ENCODE data around the gene ALAD. TPM values are rescaled to one million over a fixed set of nuclear protein-coding genes. Genes with fewer than 3 reads are reported as not detected.
"Not testable (repeated sequence)": the region's sequence is repeated elsewhere in the genome, so short reads cannot be mapped to it uniquely, and the experiment has no call there.

ALAD gene
- total and polyA plus RNA-seq, 2 of the 8 experiments (the other 6 are each of a cell fraction or from before 2014, with no cell fraction given), result 8.2 to 15.3 TPM

GRCh38 chr9:113437716-113438115 is 36.6 kb upstream of the ALAD start:
- CTCF ChIA-PET (ENCODE audit: partially characterized antibody), result interaction anchor here (0.6 kb wide), 1 partner anchor 144 kb away, joined by 4 read pairs; no protein-coding TSS in a partner anchor
- not testable (repeated sequence) for H2BK20ac ChIP-seq (ENCODE audit: low read length)

More at GRCh38 chr9:113437716-113438115, 36.6 kb upstream of the ALAD start:
- H3K4me2 ChIP-seq (ENCODE audit: insufficient read depth in 1 of 2, low read depth in 2 of 2, low read length in 2 of 2); H3K4me3 ChIP-seq (ENCODE audit: extremely low read depth in 1 of 4, insufficient read depth in 2 of 4, low read depth in 3 of 4, low read length in 4 of 4); H3K4ac ChIP-seq (replicated peaks; ENCODE audit: insufficient read length, low read depth, low read length); H2BK5ac ChIP-seq (ENCODE audit: low read depth, low read length); H3K79me2 ChIP-seq (ENCODE audit: control insufficient read depth in 1 of 2, insufficient read depth in 2 of 2, low read length in 2 of 2); H2BK120ac ChIP-seq (replicated peaks; ENCODE audit: low read depth, low read length); H2BK12ac ChIP-seq (ENCODE audit: low read depth, low read length); H3K9ac ChIP-seq (replicated peaks in 1 of 4; ENCODE audit: extremely low read depth in 1 of 4, low read depth in 3 of 4, low read length in 3 of 4); H2BK15ac ChIP-seq (ENCODE audit: low read length); H3K4me1 ChIP-seq (replicated peaks in 1 of 4; ENCODE audit: control insufficient read depth in 3 of 4, insufficient read depth in 4 of 4, low read length in 3 of 4); H3K9me3 ChIP-seq (ENCODE audit: insufficient read depth in 2 of 2, low read depth in 1 of 2, low read length in 1 of 2); H3K27ac ChIP-seq (ENCODE audit: low read depth, low read length); H3K18ac ChIP-seq (ENCODE audit: extremely low read depth, low read length); H3K56ac ChIP-seq (replicated peaks; ENCODE audit: insufficient read length, low read depth, low read length); H2AFZ ChIP-seq (ENCODE audit: low read length); DNase-seq (ENCODE audit: low read depth in 1 of 2, low spot score in 2 of 2); H3K23ac ChIP-seq (ENCODE audit: insufficient read length); POLR2A ChIA-PET (ENCODE audit: partially characterized antibody); H3K36me3 ChIP-seq (ENCODE audit: control insufficient read depth in 2 of 4, insufficient read depth in 4 of 4, low read length in 3 of 4); H3K79me1 ChIP-seq (ENCODE audit: low read depth, low read length); H2AK5ac ChIP-seq (ENCODE audit: low read depth, low read length); FAIRE-seq; H4K91ac ChIP-seq (replicated peaks; ENCODE audit: insufficient read length, low read length); H3K14ac ChIP-seq (ENCODE audit: insufficient read length); H4K8ac ChIP-seq (ENCODE audit: extremely low read depth, insufficient read depth, low read length); H4K20me1 ChIP-seq (replicated peaks in 1 of 2; ENCODE audit: control insufficient read depth in 1 of 2, insufficient read depth in 2 of 2, low read length in 2 of 2); H4K5ac ChIP-seq (ENCODE audit: insufficient read length, low read depth, low read length); H3K27me3 ChIP-seq (replicated peaks in 1 of 4; ENCODE audit: control insufficient read depth in 3 of 4, extremely low read depth in 1 of 4, insufficient read depth in 3 of 4, low read length in 3 of 4); H3K23me2 ChIP-seq (ENCODE audit: low read depth, low read length): not testable (repeated sequence)
- WGBS, 2 experiments (ENCODE audit: extremely low coverage in 1 of 2, insufficient coverage in 1 of 2, insufficient read length in 1 of 2, insufficient replicate concordance in 2 of 2, low coverage in 1 of 2, low lambda C conversion rate in 2 of 2, missing lambda C conversion rate in 1 of 2), result 79% methylated on average over 1 of the region's 1 CpG; no CpG with 5 or more reads in 1 of the 2 experiments

Data from H1 (cell line).